Thyroid gland (tissue), 4 donors: ENCODE data around the gene PDE11A.

Source experiments
- POLR2A ChIP-seq, 2 donors: fragments of 450-650 bp; IDR thresholded peaks; one replicate each; pipeline ENCODE4 v1.6.1; 2017; ENCODE audit warnings: antibody characterized with exemption in 2 of 2, mild to moderate bottlenecking in 2 of 2, moderate library complexity in 1 of 2
- TF ChIP-seq, protein P1 (sequence below), 6 experiments: fragments of 200-600 bp in 3 of 6; fragments of 450-650 bp in 3 of 6; sonication (generic) in 3 of 6; IDR thresholded peaks; one replicate each; pipeline ENCODE4 v1.5.1; 2016 to 2019; ENCODE audit warnings: antibody characterized with exemption in 6 of 6, mild to moderate bottlenecking in 2 of 6, inconsistent platforms in 1 of 6, moderate library complexity in 1 of 6

DNA sequence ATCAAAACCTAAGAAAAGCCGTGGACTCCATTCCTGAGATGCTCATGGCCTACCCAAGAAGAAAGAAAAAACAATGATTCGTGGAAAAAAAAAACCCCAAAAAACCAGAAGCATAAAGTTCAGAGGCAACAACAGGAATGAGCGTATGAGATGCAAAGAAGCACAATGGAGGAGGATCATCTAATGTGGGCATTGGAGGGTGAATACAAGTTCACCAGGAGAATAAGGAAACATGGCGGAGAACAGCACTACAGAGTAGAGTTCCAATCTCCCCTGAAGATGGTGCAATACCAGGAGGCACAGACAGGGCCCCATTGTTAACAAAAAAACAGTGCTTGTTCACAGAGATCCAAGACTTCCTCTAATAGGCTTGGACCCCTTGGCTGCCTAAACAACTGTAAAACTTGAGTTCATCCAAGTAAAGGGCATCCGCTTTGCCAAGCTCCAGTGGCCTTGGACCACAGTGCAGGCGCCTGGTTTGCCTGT lies 337.2 kb downstream of the PDE11A start:
- TF ChIP-seq POLR2A (IDR thresholded peaks at IDR 0.05): no peak
- TF ChIP-seq, protein P1, sequence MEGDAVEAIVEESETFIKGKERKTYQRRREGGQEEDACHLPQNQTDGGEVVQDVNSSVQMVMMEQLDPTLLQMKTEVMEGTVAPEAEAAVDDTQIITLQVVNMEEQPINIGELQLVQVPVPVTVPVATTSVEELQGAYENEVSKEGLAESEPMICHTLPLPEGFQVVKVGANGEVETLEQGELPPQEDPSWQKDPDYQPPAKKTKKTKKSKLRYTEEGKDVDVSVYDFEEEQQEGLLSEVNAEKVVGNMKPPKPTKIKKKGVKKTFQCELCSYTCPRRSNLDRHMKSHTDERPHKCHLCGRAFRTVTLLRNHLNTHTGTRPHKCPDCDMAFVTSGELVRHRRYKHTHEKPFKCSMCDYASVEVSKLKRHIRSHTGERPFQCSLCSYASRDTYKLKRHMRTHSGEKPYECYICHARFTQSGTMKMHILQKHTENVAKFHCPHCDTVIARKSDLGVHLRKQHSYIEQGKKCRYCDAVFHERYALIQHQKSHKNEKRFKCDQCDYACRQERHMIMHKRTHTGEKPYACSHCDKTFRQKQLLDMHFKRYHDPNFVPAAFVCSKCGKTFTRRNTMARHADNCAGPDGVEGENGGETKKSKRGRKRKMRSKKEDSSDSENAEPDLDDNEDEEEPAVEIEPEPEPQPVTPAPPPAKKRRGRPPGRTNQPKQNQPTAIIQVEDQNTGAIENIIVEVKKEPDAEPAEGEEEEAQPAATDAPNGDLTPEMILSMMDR (IDR thresholded peaks at IDR 0.05): no peak
